SU-DHL-6 (cell line): ENCODE results near the gene ADAM12.
"Not testable (repeated sequence)": the region's sequence is repeated elsewhere in the genome, so short reads cannot be mapped to it uniquely, and the experiment has no call there.

ENCODE experiments used
- H2AFZ ChIP-seq: fragments of 200-600 bp; sonication (generic); 2 replicates; pipeline ENCODE4 v1.6.1; 2014; ENCODE audit warnings: low read depth, mild to moderate bottlenecking, moderate library complexity, mixed read lengths, antibody characterized with exemption, low read length; ENCODE audit not compliant: severe bottlenecking
- H3F3A ChIP-seq: fragments of 200-600 bp; shearing (Covaris generic); 2 replicates; pipeline ENCODE4 v1.6.0; 2016; ENCODE audit warnings: antibody characterized with exemption, mild to moderate bottlenecking; ENCODE audit not compliant: insufficient read depth
- H3K27ac ChIP-seq: fragments of 200-600 bp; sonication (generic); 2 replicates; pipeline ENCODE4 v1.5.1; 2016; ENCODE audit warnings: low read depth, mild to moderate bottlenecking, low read length, moderate library complexity, mixed read lengths
- H3K27me3 ChIP-seq: fragments of 200-600 bp; sonication (generic), shearing (Covaris generic); 2 replicates; pipeline ENCODE4 v1.6.0; 2014; ENCODE audit warnings: mild to moderate bottlenecking, low read length
- H3K36me3 ChIP-seq: fragments of 200-600 bp; sonication (generic); 2 replicates; pipeline ENCODE4 v1.6.1; 2014; ENCODE audit warnings: mild to moderate bottlenecking, low read length, mixed read lengths
- H3K4me2 ChIP-seq: fragments of 300-600, 200-600 bp; shearing (Covaris generic), sonication (generic); 2 replicates; pipeline ENCODE4 v1.6.0; 2014; ENCODE audit warnings: low read length, low read depth, mild to moderate bottlenecking; ENCODE audit not compliant: poor library complexity, severe bottlenecking
- H3K4me3 ChIP-seq: fragments of 200-600 bp; sonication (generic); 2 replicates; pipeline ENCODE4 v1.5.1; 2014; ENCODE audit warnings: antibody characterized with exemption, low read length, mild to moderate bottlenecking, mixed read lengths; ENCODE audit not compliant: insufficient read depth, poor library complexity, severe bottlenecking
- H3K79me2 ChIP-seq: fragments of 200-600 bp; sonication (generic); 2 replicates; pipeline ENCODE4 v1.6.1; 2014; ENCODE audit warnings: mild to moderate bottlenecking, low read length, moderate library complexity; ENCODE audit not compliant: insufficient read depth
- H3K9ac ChIP-seq: fragments of 200-600 bp; sonication (generic); 2 replicates; pipeline ENCODE4 v1.7.0; 2014; ENCODE audit warnings: mild to moderate bottlenecking, low read length
- H3K9me2 ChIP-seq: fragments of 200-600 bp; sonication (generic); replicated peaks from 2 replicates; pipeline ENCODE4 v1.6.1; 2014; ENCODE audit warnings: low read length; ENCODE audit not compliant: insufficient read depth
- H3K9me3 ChIP-seq: fragments of 200-600 bp; sonication (generic); 2 replicates; pipeline ENCODE4 v1.6.1; 2014; ENCODE audit warnings: low read length, mixed read lengths; ENCODE audit not compliant: insufficient read depth
- H4K20me1 ChIP-seq: fragments of 200-600 bp; sonication (generic); 2 replicates; pipeline ENCODE4 v1.6.1; 2014; ENCODE audit warnings: low read depth, mild to moderate bottlenecking, antibody characterized with exemption, low read length, moderate library complexity, mixed read lengths
- CTCF ChIP-seq: fragments of 200-600 bp; sonication (generic); IDR thresholded peaks from one replicate; pipeline ENCODE4 v1.5.1; 2017; ENCODE audit warnings: antibody characterized with exemption, mild to moderate bottlenecking, low read length, moderate library complexity; ENCODE audit not compliant: insufficient read depth, poor library complexity, severe bottlenecking
- EZH2phosphoT487 ChIP-seq: fragments of 200-600 bp; sonication (generic), shearing (Covaris generic); conservative IDR thresholded peaks from 2 replicates; pipeline ENCODE4 v1.6.1; 2018; ENCODE audit warnings: mild to moderate bottlenecking, antibody characterized with exemption, low read length, moderate library complexity, mixed read lengths

The ADAM12 gene

DNA sequence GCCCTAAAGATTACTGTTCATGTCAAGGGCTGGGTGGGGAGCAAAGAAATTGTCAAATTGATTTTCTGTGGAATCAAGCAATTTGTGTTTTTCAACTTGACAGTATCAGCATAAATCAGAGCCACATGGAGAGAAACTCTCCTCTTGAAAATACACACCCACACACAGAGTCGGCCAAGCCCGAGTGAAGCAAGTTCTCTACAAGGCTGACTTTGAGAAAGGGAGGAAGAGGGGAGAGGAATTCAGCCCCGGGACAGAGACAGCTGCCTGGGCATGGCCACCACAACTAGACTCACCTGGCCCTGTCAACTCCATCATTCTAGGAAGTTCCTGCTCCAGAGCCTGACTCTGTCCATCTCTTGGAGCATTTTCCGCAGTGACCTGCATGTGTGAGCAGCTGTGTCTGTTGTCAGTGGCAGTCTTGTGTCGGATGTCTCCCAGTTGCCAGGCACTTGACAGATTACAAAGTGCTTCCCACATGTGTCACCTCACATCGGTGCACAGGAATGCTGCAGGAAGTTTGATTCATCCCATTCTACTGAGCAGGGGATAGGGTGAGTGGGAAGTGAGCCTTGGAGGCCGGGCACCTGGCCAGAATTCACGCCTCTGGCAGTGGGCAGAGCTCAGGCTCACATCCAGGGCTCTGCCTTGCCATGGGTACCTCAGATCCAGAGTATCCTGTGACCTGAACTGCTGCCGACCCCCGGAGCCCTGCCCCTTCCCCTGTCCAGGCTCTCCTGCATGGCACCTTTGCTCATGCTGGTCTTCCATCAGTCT, 37.9 kb downstream of the ADAM12 start:
- no peak for TF ChIP-seq EZH2phosphoT487
- no peak for TF ChIP-seq CTCF
- Histone ChIP-seq H3K4me2 (no peak overlapping the region), H3K79me2 (no peaks in the 10 kb centered on the region), H3K9me2 (no peaks in the 10 kb centered on the region), H3K4me3 (no peak overlapping the region), H3K9me3 (no peaks in the 10 kb centered on the region), H3F3A (no peaks in the 10 kb centered on the region), H3K27me3 (no peaks in the 10 kb centered on the region), H4K20me1 (no peaks in the 10 kb centered on the region), H2AFZ (no peak overlapping the region), H3K9ac (no peak overlapping the region), H3K27ac (no peak overlapping the region), H3K36me3 (no peaks in the 10 kb centered on the region)

DNA sequence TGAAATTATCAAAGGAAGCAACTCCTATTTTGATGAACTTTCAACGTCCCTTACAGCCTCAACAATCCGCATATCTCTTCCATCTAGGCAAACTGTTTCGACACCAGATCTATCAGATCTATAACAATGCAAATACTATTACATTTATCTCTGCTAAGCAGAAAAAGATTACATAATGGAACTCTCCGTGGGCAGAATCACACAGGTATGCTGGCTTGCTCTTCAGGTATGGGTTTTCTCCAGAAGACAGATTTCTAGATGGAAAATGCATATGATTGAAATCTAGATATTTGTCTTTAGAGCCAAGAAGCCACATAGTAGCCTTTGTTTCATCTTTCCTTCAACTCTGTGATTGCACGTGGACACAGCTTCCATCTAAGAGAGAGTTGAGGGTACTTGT, 38.6 kb downstream of the ADAM12 start:
- H3K4me3 ChIP-seq: no peak overlapping the region
- H3K36me3 ChIP-seq: no peaks in the 10 kb centered on the region
- TF ChIP-seq CTCF (no peak), EZH2phosphoT487 (no peak)
- H3K27me3 ChIP-seq: no peaks in the 10 kb centered on the region
- no peaks in the 10 kb centered on the region for H3K9me2 ChIP-seq
- no peak overlapping the region for H3K4me2 ChIP-seq
- H4K20me1 ChIP-seq: no peaks in the 10 kb centered on the region
- no peaks in the 10 kb centered on the region for H3K9me3 ChIP-seq
- no peaks in the 10 kb centered on the region for H3F3A ChIP-seq
- no peaks in the 10 kb centered on the region for H3K79me2 ChIP-seq
- no peak overlapping the region for H3K27ac ChIP-seq
- H2AFZ ChIP-seq: no peak overlapping the region
- no peak overlapping the region for H3K9ac ChIP-seq

- H3K36me3 ChIP-seq: no peaks in the 10 kb centered on the region
- no peaks in the 10 kb centered on the region for H3K27me3 ChIP-seq
- H3K4me3 ChIP-seq: no peak overlapping the region
- H3K9me2 ChIP-seq: no peaks in the 10 kb centered on the region
- no peaks in the 10 kb centered on the region for H4K20me1 ChIP-seq
- no peaks in the 10 kb centered on the region for H3K79me2 ChIP-seq
- H3K4me2 ChIP-seq: no peak overlapping the region
- no peak overlapping the region for H3K27ac ChIP-seq
- no peaks in the 10 kb centered on the region for H3F3A ChIP-seq
- no peak overlapping the region for H3K9ac ChIP-seq
- H3K9me3 ChIP-seq: no peaks in the 10 kb centered on the region
- TF ChIP-seq CTCF (no peak), EZH2phosphoT487 (no peak)
- no peak overlapping the region for H2AFZ ChIP-seq
Observed at GRCh38 chr10:126349101-126349500, 39.2 kb downstream of the ADAM12 start.

DNA sequence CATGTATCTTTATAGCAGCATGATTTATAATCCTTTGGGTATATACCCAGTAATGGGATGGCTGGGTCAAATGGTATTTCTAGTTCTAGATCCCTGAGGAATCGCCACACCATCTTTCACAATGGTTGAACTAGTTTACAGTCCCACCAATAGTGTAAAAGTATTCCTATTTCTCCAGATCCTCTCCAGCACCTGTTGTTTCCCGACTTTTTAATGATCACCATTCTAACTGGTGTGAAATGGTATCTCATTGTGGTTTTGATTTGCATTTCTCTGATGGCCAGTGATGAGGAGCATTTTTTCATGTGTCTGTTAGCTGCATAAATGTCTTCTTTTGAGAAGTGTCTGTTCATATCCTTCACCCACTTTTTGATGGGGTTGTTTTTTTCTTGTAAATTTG, 44.8 kb downstream of the ADAM12 start:
- H3F3A ChIP-seq, H3K9me2 ChIP-seq, H3K36me3 ChIP-seq, H3K79me2 ChIP-seq, H3K4me2 ChIP-seq, H3K27ac ChIP-seq, H3K9me3 ChIP-seq, H2AFZ ChIP-seq, H4K20me1 ChIP-seq, H3K27me3 ChIP-seq, H3K9ac ChIP-seq, H3K4me3 ChIP-seq: not testable (repeated sequence)
